Natural killer cell (primary cell): ENCODE measurements around the gene PHOSPHO1. TPM values are rescaled to one million over a fixed set of nuclear protein-coding genes. Genes with fewer than 3 reads are reported as not detected.

Source experiments
- ATAC-seq, 3 donors: fragments of 150-1000 bp in 2 of 3; fragments of 200-7000 bp in 1 of 3; cut with Tn5 transposase; 1 replicate in 1 of 3; 2 replicates in 2 of 3; pipeline ENCODE4 v1.10.0; 2021; ENCODE audit warnings: mild to moderate bottlenecking in 2 of 3, moderate library complexity in 2 of 3
- DNase-seq, 2 donors: peaks; one replicate each; pipeline versions ENCODE4 v3.0.0 to v3.0.0-alpha.2; 2013 to 2021; ENCODE audit warnings: mixed read lengths in 1 of 2
- H3K27ac ChIP-seq: one replicate; pipeline ENCODE4 v1.5.1; 2013; ENCODE audit warnings: mild to moderate bottlenecking, low read length
- H3K27me3 ChIP-seq: one replicate; pipeline ENCODE4 v1.6.1; 2013; ENCODE audit warnings: low read length; ENCODE audit not compliant: control insufficient read depth, insufficient read depth
- H3K36me3 ChIP-seq: one replicate; pipeline ENCODE4 v1.6.1; 2013; ENCODE audit warnings: low read length; ENCODE audit not compliant: control insufficient read depth, insufficient read depth
- H3K4me1 ChIP-seq: one replicate; pipeline ENCODE4 v1.6.1; 2013; ENCODE audit warnings: low read length; ENCODE audit not compliant: control insufficient read depth, insufficient read depth
- H3K4me3 ChIP-seq: one replicate; pipeline ENCODE4 v1.5.1; 2013; ENCODE audit warnings: low read length
- H3K9me3 ChIP-seq: one replicate; pipeline ENCODE4 v1.6.1; 2013; ENCODE audit warnings: low read length; ENCODE audit not compliant: control insufficient read depth, insufficient read depth
- H3K27ac Mint-ChIP-seq, 2 donors: one replicate each; pipeline ENCODE4 v1.8.0; 2022; ENCODE audit warnings: mild to moderate bottlenecking in 2 of 2, mixed read lengths in 2 of 2, moderate library complexity in 1 of 2
- H3K27me3 Mint-ChIP-seq, 2 donors: one replicate each; pipeline ENCODE4 v1.8.0; 2022; ENCODE audit warnings: low read depth in 2 of 2, mixed read lengths in 2 of 2
- H3K36me3 Mint-ChIP-seq: one replicate; pipeline ENCODE4 v1.8.0; 2022; ENCODE audit warnings: mixed read lengths
- H3K4me1 Mint-ChIP-seq, 2 donors: one replicate each; pipeline ENCODE4 v1.8.0; 2022; ENCODE audit warnings: mixed read lengths in 2 of 2
- H3K4me3 Mint-ChIP-seq: one replicate; pipeline ENCODE4 v1.8.0; 2022; ENCODE audit warnings: mild to moderate bottlenecking, moderate library complexity, mixed read lengths
- H3K9me3 Mint-ChIP-seq, 2 donors: one replicate each; pipeline ENCODE4 v1.8.0; 2022; ENCODE audit warnings: mixed read lengths in 2 of 2
- CTCF ChIP-seq: fragments of 200-600 bp; IDR thresholded peaks from one replicate; pipeline ENCODE4 v1.8.0; 2022; ENCODE audit warnings: antibody characterized with exemption
- WGBS: methylation state at CpG from one replicate; pipeline ENCODE4 v1.1.7; 2013; ENCODE audit warnings: missing lambda C conversion rate; ENCODE audit not compliant: insufficient coverage; 5-methylcytosine and 5-hydroxymethylcytosine counted together
- intact Hi-C: fragments of 100-400 bp; cut with micrococcal nuclease; formaldehyde crosslinking; loops from one replicate; pipeline ENCODE4 v1.14.2; 2022
- total RNA-seq, 4 donors: library from RNA; stranded (reverse); fragments of 120-200 nt in 1 of 4; gene quantifications; one replicate each; pipeline versions ENCODE4 v1.2.3 to v1.2.4, GENCODE V29; 2013 to 2022

The PHOSPHO1 gene
- total RNA-seq, 3 donors from 2014 or later (not counting 1 experiment from before 2014, with no cell fraction given) = 1.7 TPM; not detected in 2

- Mint-ChIP-seq H3K27ac (no peak overlapping the region), H3K27me3 (peaks cover 0 to 2% of the 10 kb centered on the region in 2 donors), H3K4me1 (no peaks in the 10 kb centered on the region), H3K4me3 (no peak overlapping the region), H3K36me3 (no peaks in the 10 kb centered on the region), H3K9me3 (no peaks in the 10 kb centered on the region)
- H3K4me1 ChIP-seq = no peaks in the 10 kb centered on the region
- H3K36me3 ChIP-seq = no peaks in the 10 kb centered on the region
- TF ChIP-seq CTCF = no peak
- WGBS = 81% methylated on average over 10 of the region's 10 CpGs
- no peaks in the 10 kb centered on the region for H3K9me3 ChIP-seq
- ATAC-seq (no peak), DNase-seq (no peak)
- H3K4me3 ChIP-seq = no peak overlapping the region
- no peaks in the 10 kb centered on the region for H3K27me3 ChIP-seq
- intact Hi-C loops = no loop called here
- no peak overlapping the region for H3K27ac ChIP-seq
These were observed 18.8 kb upstream of the PHOSPHO1 start for GRCh38 chr17:49249292-49249794.

GRCh38 chr17:49247944-49248343 is 17.4 kb upstream of the PHOSPHO1 start:
- H3K9me3 Mint-ChIP-seq = no peaks in the 10 kb centered on the region
- H3K4me3 Mint-ChIP-seq = no peak overlapping the region
- no peaks in the 10 kb centered on the region for H3K27me3 ChIP-seq
- DNase-seq (no peak), ATAC-seq (no peak)
- peaks cover 0 to 2% of the 10 kb centered on the region in 2 donors for H3K27me3 Mint-ChIP-seq
- no peaks in the 10 kb centered on the region for H3K4me1 ChIP-seq
- H3K36me3 ChIP-seq = no peaks in the 10 kb centered on the region
- no peak for TF ChIP-seq CTCF
- H3K4me3 ChIP-seq = no peak overlapping the region
- no peaks in the 10 kb centered on the region for H3K4me1 Mint-ChIP-seq
- H3K27ac ChIP-seq = no peak overlapping the region
- 92% methylated on average over 7 of the region's 7 CpGs for WGBS
- H3K36me3 Mint-ChIP-seq = no peaks in the 10 kb centered on the region
- no peak overlapping the region for H3K27ac Mint-ChIP-seq
- no peaks in the 10 kb centered on the region for H3K9me3 ChIP-seq
- intact Hi-C loops = no loop called here

GRCh38 chr17:49244839-49245238 is 14.3 kb upstream of the PHOSPHO1 start:
- Mint-ChIP-seq H3K4me3 (no peak overlapping the region), H3K9me3 (no peaks in the 10 kb centered on the region), H3K27ac (no peak overlapping the region), H3K27me3 (peaks cover 0 to 2% of the 10 kb centered on the region in 2 donors), H3K4me1 (no peaks in the 10 kb centered on the region), H3K36me3 (no peaks in the 10 kb centered on the region)
- DNase-seq (no peak), ATAC-seq (no peak)
- Histone ChIP-seq H3K9me3 (no peaks in the 10 kb centered on the region), H3K4me3 (no peak overlapping the region), H3K27me3 (no peaks in the 10 kb centered on the region), H3K27ac (no peak overlapping the region), H3K4me1 (no peaks in the 10 kb centered on the region), H3K36me3 (no peaks in the 10 kb centered on the region)
- TF ChIP-seq CTCF = no peak
- 91% methylated on average over 4 of the region's 4 CpGs for WGBS
- intact Hi-C loops = no loop called here

DNA sequence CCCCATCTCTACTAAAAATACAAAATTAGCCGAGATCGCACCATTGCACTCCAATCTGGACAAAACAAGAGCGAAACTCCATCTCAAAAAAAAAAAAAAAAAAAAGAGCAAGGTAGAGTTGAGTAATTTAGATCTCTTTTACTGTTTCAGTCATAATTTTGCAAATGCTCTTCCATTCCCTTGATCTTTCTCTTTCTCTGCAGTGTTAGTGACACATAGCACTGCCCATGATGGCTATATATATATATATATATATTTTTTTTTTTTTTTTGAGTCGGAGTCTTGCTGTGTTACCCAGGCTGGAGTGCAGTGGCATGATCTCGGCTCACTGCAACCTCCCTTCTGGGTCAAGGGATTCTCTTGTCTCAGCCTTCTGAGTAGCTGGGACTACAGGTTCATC is 12.2 kb upstream of the PHOSPHO1 start:
- Histone ChIP-seq H3K4me3 (no peak overlapping the region), H3K27me3 (no peaks in the 10 kb centered on the region), H3K27ac (no peak overlapping the region), H3K4me1 (no peaks in the 10 kb centered on the region), H3K36me3 (no peaks in the 10 kb centered on the region), H3K9me3 (no peaks in the 10 kb centered on the region)
- no peak for TF ChIP-seq CTCF
- Mint-ChIP-seq H3K4me1 (no peaks in the 10 kb centered on the region), H3K4me3 (no peak overlapping the region), H3K27ac (no peak overlapping the region), H3K27me3 (peaks cover 0 to 5% of the 10 kb centered on the region in 2 donors), H3K9me3 (no peaks in the 10 kb centered on the region), H3K36me3 (no peaks in the 10 kb centered on the region)
- DNase-seq (no peak), ATAC-seq (no peak)
- 90% methylated on average over 2 of the region's 5 CpGs for WGBS
- intact Hi-C loops = no loop called here
